Stomach (tissue), 4 donors: ENCODE measurements around the gene CDPF1.
A peak's percentile ranks its signal among the peaks of the same experiment; 100 is the strongest.

Experiments
- CTCF ChIP-seq, 7 experiments: fragments of 450-650 bp in 4 of 7; fragments of 200-600 bp in 3 of 7; sonication (generic) in 3 of 7; IDR thresholded peaks; one replicate each; pipeline ENCODE4 v1.5.1; 2016 to 2019; ENCODE audit warnings: antibody characterized with exemption in 7 of 7, control low read depth in 2 of 7, mild to moderate bottlenecking in 1 of 7
- EP300 ChIP-seq: sonication (generic); formaldehyde crosslinking; IDR thresholded peaks from one replicate; pipeline ENCODE4 v1.6.1; 2017; ENCODE audit warnings: antibody characterized with exemption
- POLR2A ChIP-seq, 4 donors: fragments of 450-650 bp; IDR thresholded peaks; one replicate each; pipeline ENCODE4 v1.6.1; 2016; ENCODE audit warnings: antibody characterized with exemption in 4 of 4, control low read depth in 2 of 4, mild to moderate bottlenecking in 1 of 4, moderate library complexity in 1 of 4
- POLR2AphosphoS5 ChIP-seq, 3 donors: sonication (generic); formaldehyde crosslinking; IDR thresholded peaks; one replicate each; pipeline ENCODE4 v1.6.1; 2016; ENCODE audit warnings: antibody characterized with exemption in 3 of 3

GRCh38 chr22:46250035-46250782, at the start of gene CDPF1:
- peak; percentile 84 to 95 (median 89) for TF ChIP-seq POLR2AphosphoS5 (IDR thresholded peaks at IDR 0.05)
- TF ChIP-seq CTCF (IDR thresholded peaks at IDR 0.05), result no peak
- TF ChIP-seq EP300, result no peak
- peak in 1 of 4 donors; percentile 54 for TF ChIP-seq POLR2A (IDR thresholded peaks at IDR 0.05)
